KMS-11 (cell line): ENCODE measurements around the gene TRIM25.

Experiments
- H2AFZ ChIP-seq: fragments of 200-600 bp; sonication (generic); 2 replicates; pipeline ENCODE4 v1.6.1; 2016; ENCODE audit warnings: antibody characterized with exemption, mixed run types, low read depth
- H3K27ac ChIP-seq: fragments of 200-600 bp; sonication (generic); 2 replicates; pipeline ENCODE4 v1.6.1; 2016; ENCODE audit warnings: mild to moderate bottlenecking, mixed run types
- H3K27me3 ChIP-seq: fragments of 200-600 bp; sonication (generic); 2 replicates; pipeline ENCODE4 v1.6.1; 2017; ENCODE audit warnings: mild to moderate bottlenecking, low read depth, mixed run types, moderate library complexity; ENCODE audit not compliant: insufficient read depth
- H3K36me3 ChIP-seq: fragments of 200-600 bp; sonication (generic); 2 replicates; pipeline ENCODE4 v1.6.1; 2017; ENCODE audit warnings: mild to moderate bottlenecking, mixed run types; ENCODE audit not compliant: insufficient read depth
- H3K4me1 ChIP-seq: fragments of 200-600 bp; sonication (generic); 2 replicates; pipeline ENCODE4 v1.6.1; 2016; ENCODE audit warnings: mild to moderate bottlenecking, low read depth, mixed run types; ENCODE audit not compliant: poor library complexity, severe bottlenecking
- H3K4me2 ChIP-seq: fragments of 200-600 bp; sonication (generic); 2 replicates; pipeline ENCODE4 v1.7.0; 2016; ENCODE audit warnings: mild to moderate bottlenecking, mixed run types
- H3K4me3 ChIP-seq: fragments of 200-600 bp; sonication (generic); IDR thresholded peaks from 2 replicates; pipeline ENCODE4 v1.6.1; 2017; ENCODE audit warnings: low read depth, low read length, mixed read lengths; ENCODE audit not compliant: insufficient read depth
- H3K79me2 ChIP-seq: fragments of 200-600 bp; sonication (generic); 2 replicates; pipeline ENCODE4 v1.6.1; 2016; ENCODE audit warnings: low read depth, mixed run types; ENCODE audit not compliant: insufficient read depth
- H3K9ac ChIP-seq: fragments of 200-600 bp; sonication (generic); 2 replicates; pipeline ENCODE4 v1.6.1; 2016; ENCODE audit warnings: mild to moderate bottlenecking, mixed run types
- H4K20me1 ChIP-seq: fragments of 200-600 bp; sonication (generic); 2 replicates; pipeline ENCODE4 v1.6.1; 2016; ENCODE audit warnings: mild to moderate bottlenecking, mixed run types; ENCODE audit not compliant: insufficient read depth
- TF ChIP-seq, protein P1 (sequence below): fragments of 200-600 bp; sonication (generic); conservative IDR thresholded peaks from 2 replicates; pipeline ENCODE4 v1.6.1; 2017; ENCODE audit warnings: low read depth, mild to moderate bottlenecking, antibody characterized with exemption, low read length, moderate library complexity, mixed read lengths

TRIM25 gene

DNA sequence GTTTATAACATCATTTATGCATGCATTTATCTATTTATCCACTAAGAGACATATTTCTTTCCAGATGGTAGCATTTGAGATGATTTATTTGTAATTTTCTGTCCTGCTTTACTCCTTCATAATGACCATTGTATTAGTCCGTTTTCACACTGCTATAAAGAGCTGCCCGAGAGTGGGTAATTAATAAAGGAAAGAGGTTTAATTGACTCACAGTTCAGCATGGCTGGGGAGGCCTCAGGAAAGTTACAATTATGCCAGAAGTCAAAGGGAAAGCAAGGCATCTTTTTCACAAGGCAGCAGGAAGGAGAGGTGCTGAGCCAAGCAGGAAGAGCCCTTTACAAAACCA is 28.6 kb downstream of the TRIM25 start:
- no peaks in the 10 kb centered on the region for H4K20me1 ChIP-seq
- 0 out of 2 replicates have a peak, but pooled peaks cover 4% of the 10 kb centered on the region for H3K36me3 ChIP-seq
- H3K27ac ChIP-seq: no peak overlapping the region
- H3K9ac ChIP-seq: no peak overlapping the region
- H2AFZ ChIP-seq: no peak overlapping the region
- no peak overlapping the region for H3K4me2 ChIP-seq
- H3K27me3 ChIP-seq: no peaks in the 10 kb centered on the region
- no peak overlapping the region for H3K4me3 ChIP-seq
- TF ChIP-seq, protein P1, sequence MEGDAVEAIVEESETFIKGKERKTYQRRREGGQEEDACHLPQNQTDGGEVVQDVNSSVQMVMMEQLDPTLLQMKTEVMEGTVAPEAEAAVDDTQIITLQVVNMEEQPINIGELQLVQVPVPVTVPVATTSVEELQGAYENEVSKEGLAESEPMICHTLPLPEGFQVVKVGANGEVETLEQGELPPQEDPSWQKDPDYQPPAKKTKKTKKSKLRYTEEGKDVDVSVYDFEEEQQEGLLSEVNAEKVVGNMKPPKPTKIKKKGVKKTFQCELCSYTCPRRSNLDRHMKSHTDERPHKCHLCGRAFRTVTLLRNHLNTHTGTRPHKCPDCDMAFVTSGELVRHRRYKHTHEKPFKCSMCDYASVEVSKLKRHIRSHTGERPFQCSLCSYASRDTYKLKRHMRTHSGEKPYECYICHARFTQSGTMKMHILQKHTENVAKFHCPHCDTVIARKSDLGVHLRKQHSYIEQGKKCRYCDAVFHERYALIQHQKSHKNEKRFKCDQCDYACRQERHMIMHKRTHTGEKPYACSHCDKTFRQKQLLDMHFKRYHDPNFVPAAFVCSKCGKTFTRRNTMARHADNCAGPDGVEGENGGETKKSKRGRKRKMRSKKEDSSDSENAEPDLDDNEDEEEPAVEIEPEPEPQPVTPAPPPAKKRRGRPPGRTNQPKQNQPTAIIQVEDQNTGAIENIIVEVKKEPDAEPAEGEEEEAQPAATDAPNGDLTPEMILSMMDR: no peak
- no peaks in the 10 kb centered on the region for H3K79me2 ChIP-seq
- no peaks in the 10 kb centered on the region for H3K4me1 ChIP-seq

DNA sequence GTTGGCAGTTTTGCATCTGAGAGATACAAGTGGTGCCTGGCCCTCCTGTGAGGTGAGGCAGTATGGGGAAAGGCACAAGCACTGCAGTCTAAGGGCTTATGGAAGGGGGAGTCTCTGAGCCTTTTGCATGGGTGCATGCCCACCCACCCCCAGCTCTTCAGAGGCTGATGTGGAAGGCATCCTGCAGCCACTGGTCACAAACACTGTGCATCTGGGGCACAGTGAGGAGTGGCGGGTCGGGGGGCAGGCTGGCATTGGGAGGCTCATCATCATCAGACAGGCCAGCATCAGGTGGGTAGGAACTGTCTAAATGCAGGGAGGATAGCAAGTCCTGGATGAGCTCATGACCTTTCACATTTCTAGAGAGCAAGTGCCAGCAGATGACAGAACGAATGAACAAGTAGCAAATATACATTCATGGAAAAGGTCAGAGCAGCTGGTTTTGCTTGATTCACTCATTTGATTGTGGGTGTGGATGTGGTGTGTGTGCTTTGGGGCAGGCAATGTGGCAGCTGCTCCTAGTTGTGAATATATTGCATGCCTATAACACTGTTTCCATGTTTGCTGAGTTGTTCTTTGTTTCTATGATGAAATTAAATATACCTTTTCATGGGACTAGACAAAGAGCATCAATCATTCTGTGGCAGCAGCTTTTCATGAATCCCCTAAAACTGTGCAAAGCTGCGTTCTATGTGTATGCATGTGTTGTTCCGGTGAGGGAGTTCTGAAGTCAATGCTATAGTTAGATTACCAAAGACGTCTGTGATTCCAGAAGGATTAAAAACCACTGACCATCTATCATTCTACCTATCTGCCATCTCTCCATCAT is 29.2 kb downstream of the TRIM25 start:
- H2AFZ ChIP-seq: no peak overlapping the region
- no peaks in the 10 kb centered on the region for H3K27me3 ChIP-seq
- no peak overlapping the region for H3K9ac ChIP-seq
- H3K36me3 ChIP-seq: 0 out of 2 replicates have a peak, but pooled peaks cover 4% of the 10 kb centered on the region
- no peaks in the 10 kb centered on the region for H3K79me2 ChIP-seq
- H3K4me1 ChIP-seq: no peaks in the 10 kb centered on the region
- TF ChIP-seq, protein P1: no peak
- no peak overlapping the region for H3K4me2 ChIP-seq
- H3K27ac ChIP-seq: no peak overlapping the region
- no peak overlapping the region for H3K4me3 ChIP-seq
- H4K20me1 ChIP-seq: no peaks in the 10 kb centered on the region

DNA sequence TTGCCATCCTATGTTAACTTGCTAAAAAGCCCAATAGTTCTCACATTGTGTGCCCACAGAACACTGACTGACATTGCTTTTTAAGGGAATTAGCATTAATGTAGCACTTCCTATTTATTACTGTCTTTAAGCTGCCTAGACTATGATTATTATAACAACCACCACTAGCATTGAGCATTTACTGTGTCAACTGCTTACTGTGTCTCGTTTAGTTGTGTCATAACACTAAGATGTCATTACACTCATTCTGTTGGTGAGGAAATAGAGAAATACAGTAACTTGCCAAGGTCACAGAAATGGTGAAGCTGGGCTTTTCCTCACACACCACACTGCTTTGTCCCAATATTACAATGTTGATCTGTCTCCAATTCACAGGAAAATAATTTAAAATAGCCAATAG is 30.2 kb downstream of the TRIM25 start:
- Histone ChIP-seq H3K36me3 (0 out of 2 replicates have a peak, but pooled peaks cover 4% of the 10 kb centered on the region), H3K79me2 (no peaks in the 10 kb centered on the region), H3K4me3 (no peak overlapping the region), H2AFZ (no peak overlapping the region), H3K9ac (no peak overlapping the region), H3K27ac (no peak overlapping the region), H3K27me3 (no peaks in the 10 kb centered on the region), H3K4me2 (no peak overlapping the region), H4K20me1 (no peaks in the 10 kb centered on the region), H3K4me1 (no peaks in the 10 kb centered on the region)
- TF ChIP-seq, protein P1: no peak

DNA sequence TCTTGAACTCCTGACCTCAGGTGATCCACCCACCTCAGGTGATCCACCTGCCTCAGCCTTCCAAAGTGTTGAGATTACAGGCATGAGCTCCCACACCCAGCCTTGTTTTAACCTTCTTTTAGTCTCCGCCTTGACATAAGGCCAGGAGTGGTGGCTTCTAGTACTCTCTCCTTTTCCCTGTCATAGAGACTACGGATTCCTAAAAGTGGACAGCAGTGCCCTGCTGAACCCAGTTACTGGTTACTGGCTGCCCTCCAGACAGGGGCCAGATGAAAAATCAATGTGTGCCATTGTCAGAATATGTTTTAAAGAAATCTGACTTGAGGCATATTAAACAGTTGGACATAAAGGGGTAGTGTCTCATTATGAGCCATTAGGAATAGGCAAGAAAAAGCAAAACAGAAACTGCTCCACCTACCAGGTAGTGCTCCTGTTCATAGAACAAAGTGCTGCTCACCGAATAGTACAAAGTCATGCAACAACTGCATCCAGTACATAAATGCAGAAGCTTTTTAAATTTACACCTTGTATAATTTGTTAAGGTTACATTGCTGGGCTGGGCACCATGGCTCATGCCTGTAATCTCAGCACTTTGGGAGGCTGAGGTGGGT is 32.1 kb downstream of the TRIM25 start:
- no peaks in the 10 kb centered on the region for H3K27me3 ChIP-seq
- no peak overlapping the region for H2AFZ ChIP-seq
- no peaks in the 10 kb centered on the region for H3K4me1 ChIP-seq
- H3K27ac ChIP-seq: no peak overlapping the region
- no peak overlapping the region for H3K4me3 ChIP-seq
- no peak overlapping the region for H3K9ac ChIP-seq
- H3K79me2 ChIP-seq: no peaks in the 10 kb centered on the region
- TF ChIP-seq, protein P1: no peak
- no peaks in the 10 kb centered on the region for H3K36me3 ChIP-seq
- H4K20me1 ChIP-seq: no peaks in the 10 kb centered on the region
- H3K4me2 ChIP-seq: no peak overlapping the region
